Neuronal stem cell (in vitro differentiated cells): ENCODE results near the gene TBC1D16.
A peak's percentile ranks its signal among the peaks of the same experiment; 100 is the strongest.
"Not testable (repeated sequence)": the region's sequence is repeated elsewhere in the genome, so short reads cannot be mapped to it uniquely, and the experiment has no call there.

Experiments used
- DNase-seq: peaks from one replicate; pipeline ENCODE4 v3.0.0-alpha.2; 2013; ENCODE audit warnings: low spot score
- H2AFZ ChIP-seq: one replicate; pipeline ENCODE4 v1.6.1; 2013; ENCODE audit warnings: mild to moderate bottlenecking, low read length, inconsistent platforms
- H2AK5ac ChIP-seq: 2 replicates; pipeline ENCODE4 v1.6.1; 2013; ENCODE audit warnings: low read depth, mild to moderate bottlenecking, inconsistent platforms, low read length, moderate library complexity, mixed read lengths
- H2BK120ac ChIP-seq: 2 replicates; pipeline ENCODE4 v1.6.1; 2013; ENCODE audit warnings: low read depth, mild to moderate bottlenecking, inconsistent platforms, low read length, moderate library complexity, mixed read lengths
- H2BK12ac ChIP-seq: one replicate; pipeline ENCODE4 v1.6.1; 2013; ENCODE audit warnings: low read length, inconsistent platforms
- H2BK15ac ChIP-seq: 2 replicates; pipeline ENCODE4 v1.6.1; 2013; ENCODE audit warnings: mild to moderate bottlenecking, low read length, inconsistent platforms, mixed read lengths
- H2BK5ac ChIP-seq: one replicate; pipeline ENCODE4 v1.6.1; 2013; ENCODE audit warnings: inconsistent platforms, mild to moderate bottlenecking, low read length, moderate library complexity
- H3K14ac ChIP-seq: one replicate; pipeline ENCODE4 v1.6.1; 2013; ENCODE audit warnings: low read length, inconsistent platforms
- H3K18ac ChIP-seq: 2 replicates; pipeline ENCODE4 v1.6.1; 2013; ENCODE audit warnings: low read length, inconsistent platforms
- H3K23ac ChIP-seq: 2 replicates; pipeline ENCODE4 v1.6.1; 2013; ENCODE audit warnings: low read depth, mild to moderate bottlenecking, mixed read lengths, low read length, inconsistent platforms; ENCODE audit not compliant: poor library complexity
- H3K27ac ChIP-seq: replicated peaks from 3 replicates; pipeline ENCODE4 v1.5.1; 2013; ENCODE audit warnings: low read length, inconsistent platforms
- H3K27me3 ChIP-seq, 3 experiments: 2 replicates each; pipeline ENCODE4 v1.6.1; 2013; ENCODE audit warnings: low read length in 3 of 3, mild to moderate bottlenecking in 2 of 3, inconsistent platforms in 1 of 3, low read depth in 1 of 3, mixed read lengths in 1 of 3, moderate library complexity in 1 of 3; ENCODE audit not compliant: control insufficient read depth in 3 of 3, insufficient read depth in 3 of 3
- H3K36me3 ChIP-seq, 2 donors: replicated peaks in 1 of 2; 2 replicates each; pipeline ENCODE4 v1.6.1; 2013; ENCODE audit warnings: low read length in 2 of 2; ENCODE audit not compliant: control insufficient read depth in 2 of 2, insufficient read depth in 2 of 2
- H3K4ac ChIP-seq: 2 replicates; pipeline ENCODE4 v1.6.1; 2013; ENCODE audit warnings: inconsistent platforms, mild to moderate bottlenecking, low read length, moderate library complexity
- H3K4me1 ChIP-seq, 2 donors: 1 replicate in 1 of 2; 2 replicates in 1 of 2; pipeline ENCODE4 v1.6.1; 2013; ENCODE audit warnings: low read length in 2 of 2, low read depth in 1 of 2; ENCODE audit not compliant: control insufficient read depth in 2 of 2, insufficient read depth in 1 of 2
- H3K4me2 ChIP-seq: one replicate; pipeline ENCODE4 v1.6.1; 2013; ENCODE audit warnings: mild to moderate bottlenecking, low read length, inconsistent platforms; ENCODE audit not compliant: insufficient read depth, poor library complexity, severe bottlenecking
- H3K4me3 ChIP-seq, 2 donors: 2 replicates each; pipeline ENCODE4 v1.5.1; 2013; ENCODE audit warnings: low read length in 2 of 2, mild to moderate bottlenecking in 2 of 2, inconsistent platforms in 1 of 2, moderate library complexity in 1 of 2
- H3K79me1 ChIP-seq: one replicate; pipeline ENCODE4 v1.6.1; 2013; ENCODE audit warnings: low read depth, mild to moderate bottlenecking, inconsistent platforms, low read length, moderate library complexity
- H3K9ac ChIP-seq: one replicate; pipeline ENCODE4 v1.6.1; 2013; ENCODE audit warnings: mild to moderate bottlenecking, low read depth, low read length, inconsistent platforms; ENCODE audit not compliant: poor library complexity
- H3K9me3 ChIP-seq, 2 donors: replicated peaks in 1 of 2; 2 replicates each; pipeline versions ENCODE3 to v1.6.1; 2013; ENCODE audit warnings: low read length in 2 of 2, mild to moderate bottlenecking in 2 of 2, inconsistent platforms in 1 of 2, low read depth in 1 of 2, mixed read lengths in 1 of 2, moderate library complexity in 1 of 2; ENCODE audit not compliant: control insufficient read depth in 2 of 2, insufficient read depth in 1 of 2
- H4K8ac ChIP-seq: one replicate; pipeline ENCODE4 v1.6.1; 2013; ENCODE audit warnings: low read depth, mild to moderate bottlenecking, inconsistent platforms, low read length, moderate library complexity
- H4K91ac ChIP-seq: one replicate; pipeline ENCODE4 v1.6.1; 2013; ENCODE audit warnings: low read length, low read depth, mild to moderate bottlenecking, inconsistent platforms; ENCODE audit not compliant: poor library complexity
- WGBS, 2 donors: extraction: QIAGEN DNeasy Blood & Tissue Kit; methylation state at CpG; one replicate each; pipeline ENCODE4 v1.1.7; 2013; ENCODE audit warnings: missing lambda C conversion rate in 2 of 2, mixed read lengths in 1 of 2; ENCODE audit not compliant: insufficient read length in 2 of 2, insufficient replicate concordance in 1 of 2; ENCODE audit errors: extremely low coverage in 2 of 2; 5-methylcytosine and 5-hydroxymethylcytosine counted together

TBC1D16 gene

DNA sequence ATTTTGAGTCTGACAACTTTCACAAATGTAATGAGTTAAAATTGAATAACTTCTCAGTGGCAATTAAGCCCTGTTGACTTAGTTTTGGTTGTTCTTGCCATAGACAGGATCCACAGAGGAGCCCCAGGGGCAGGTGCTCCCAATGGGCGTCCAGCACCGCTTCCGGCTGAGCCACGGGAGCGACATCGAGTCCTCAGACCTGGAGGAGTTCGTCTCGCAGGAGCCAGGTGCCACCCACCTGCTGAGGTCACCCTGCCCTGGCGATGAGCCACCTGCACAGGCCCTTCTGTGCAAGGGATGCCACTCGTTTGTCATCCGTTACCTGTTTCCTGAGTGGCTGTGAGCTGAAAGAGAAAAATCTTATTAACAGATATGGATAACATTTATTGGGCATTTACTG lies 11.5 kb upstream of the TBC1D16 start:
- Histone ChIP-seq H3K4me3 (no peak overlapping the region), H3K14ac (no peak overlapping the region), H3K36me3 (peaks cover 23 to 81% of the 10 kb centered on the region in 2 donors), H2AFZ (no peak overlapping the region), H3K4me1 (no peaks in the 10 kb centered on the region), H3K27me3 (no peaks in the 10 kb centered on the region), H3K4ac (no peak overlapping the region), H3K27ac (no peak overlapping the region), H3K23ac (no peak overlapping the region), H3K4me2 (no peak overlapping the region), H2BK5ac (no peak overlapping the region), H3K9me3 (peaks cover 2 to 7% of the 10 kb centered on the region in 2 donors), H2BK15ac (no peak overlapping the region), H2BK120ac (no peak overlapping the region), H2AK5ac (no peak overlapping the region), H3K18ac (no peak overlapping the region), H2BK12ac (no peak overlapping the region), H4K91ac (no peak overlapping the region), H4K8ac (no peak overlapping the region), H3K79me1 (no peaks in the 10 kb centered on the region), H3K9ac (no peak overlapping the region)
- WGBS, 2 donors = no CpG with 5 or more reads among the region's 11 CpGs
- DNase-seq = no peak

DNA sequence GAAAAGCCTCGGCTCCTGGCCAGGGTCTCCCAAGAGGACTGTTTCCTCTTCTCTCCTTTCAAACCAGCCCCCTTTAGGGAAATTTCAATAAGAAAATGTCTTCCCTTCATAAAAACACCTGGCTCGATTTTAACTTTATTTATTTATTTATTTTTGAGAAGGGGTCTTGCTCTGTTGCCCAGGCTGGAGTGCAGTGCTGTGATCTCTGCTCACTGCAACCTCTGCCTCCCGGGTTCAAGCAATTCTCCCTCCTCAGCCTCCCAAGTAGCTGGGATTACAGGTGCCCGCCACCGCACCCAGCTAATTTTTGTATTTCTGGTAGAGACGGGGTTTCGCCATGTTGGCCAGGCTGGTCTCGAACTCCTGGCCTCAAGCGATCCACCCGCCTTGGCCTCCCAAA lies 11.0 kb upstream of the TBC1D16 start:
- not testable (repeated sequence) for H2BK12ac ChIP-seq, H2BK120ac ChIP-seq, H2AFZ ChIP-seq, H4K8ac ChIP-seq, H3K4ac ChIP-seq, H3K23ac ChIP-seq, H3K27me3 ChIP-seq, H3K4me3 ChIP-seq, H3K27ac ChIP-seq, DNase-seq, H2AK5ac ChIP-seq, H3K18ac ChIP-seq, H3K4me2 ChIP-seq, H2BK15ac ChIP-seq, H4K91ac ChIP-seq, H3K9ac ChIP-seq, H3K14ac ChIP-seq, H3K4me1 ChIP-seq, H3K79me1 ChIP-seq, H2BK5ac ChIP-seq
- Histone ChIP-seq H3K36me3 (peaks cover 23 to 81% of the 10 kb centered on the region in 2 donors), H3K9me3 (peaks cover 2 to 10% of the 10 kb centered on the region in 2 donors)
- no CpG with 5 or more reads among the region's 10 CpGs for WGBS, 2 donors

DNA sequence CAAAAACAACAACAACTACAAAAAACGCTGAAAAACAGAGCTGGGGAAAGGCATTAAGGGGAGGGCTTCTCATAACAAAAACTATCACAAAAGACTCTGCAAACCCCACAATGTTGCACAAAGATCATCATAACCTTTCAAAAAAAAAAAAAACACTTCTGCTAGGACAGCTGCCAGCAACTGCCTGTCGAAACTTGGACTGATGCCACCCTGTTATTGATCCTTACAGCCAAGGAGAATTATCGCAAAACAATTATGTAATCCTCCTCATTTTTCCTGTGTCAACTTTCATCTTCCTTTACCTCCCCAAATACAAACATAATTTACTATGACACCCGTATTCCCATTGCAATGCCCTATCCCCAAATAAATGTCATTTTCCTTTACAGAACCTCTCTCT lies 10.0 kb upstream of the TBC1D16 start:
- H3K79me1 ChIP-seq = no peaks in the 10 kb centered on the region
- no peak overlapping the region for H2BK5ac ChIP-seq
- H3K18ac ChIP-seq = no peak overlapping the region
- H2AK5ac ChIP-seq = no peak overlapping the region
- H2AFZ ChIP-seq = no peak overlapping the region
- H3K36me3 ChIP-seq = peaks cover 21 to 84% of the 10 kb centered on the region in 2 donors
- no peak overlapping the region for H3K14ac ChIP-seq
- no peaks in the 10 kb centered on the region for H3K4me1 ChIP-seq
- no peak overlapping the region for H4K91ac ChIP-seq
- H2BK120ac ChIP-seq = no peak overlapping the region
- H3K4ac ChIP-seq = no peak overlapping the region
- H3K4me2 ChIP-seq = no peak overlapping the region
- no peaks in the 10 kb centered on the region for H3K27me3 ChIP-seq
- no peak for DNase-seq
- no peak overlapping the region for H3K27ac ChIP-seq
- H3K9ac ChIP-seq = no peak overlapping the region
- no peak overlapping the region for H2BK12ac ChIP-seq
- no peak overlapping the region for H3K4me3 ChIP-seq
- no peak overlapping the region for H4K8ac ChIP-seq
- 92% methylated on average over 1 of the region's 4 CpGs; no CpG with 5 or more reads in 1 of the 2 donors for WGBS, 2 donors
- H2BK15ac ChIP-seq = no peak overlapping the region
- no peak overlapping the region for H3K23ac ChIP-seq
- peaks cover 4 to 15% of the 10 kb centered on the region in 2 donors for H3K9me3 ChIP-seq

DNA sequence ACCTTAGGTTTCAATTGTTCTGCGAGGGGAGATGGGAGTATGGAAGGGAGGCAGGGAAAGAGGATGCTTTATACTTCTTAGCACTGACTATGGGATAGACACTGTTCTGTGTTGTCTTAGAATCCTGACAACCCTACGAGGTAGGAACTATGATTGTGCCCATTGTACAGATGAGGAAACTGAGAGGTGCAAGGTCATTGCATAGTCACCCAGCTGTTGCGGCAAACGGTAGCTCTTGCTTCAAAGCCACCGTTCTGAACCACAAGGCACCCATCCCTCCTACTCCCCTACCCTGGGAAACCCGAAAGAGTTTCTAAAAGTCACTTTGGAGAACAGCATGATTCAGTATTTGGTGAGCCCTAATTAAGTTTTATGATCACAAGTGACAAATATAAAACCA lies 8.3 kb upstream of the TBC1D16 start:
- H3K9me3 ChIP-seq = peaks cover 4 to 17% of the 10 kb centered on the region in 2 donors
- no peak overlapping the region for H2BK5ac ChIP-seq
- no CpG with 5 or more reads among the region's 6 CpGs for WGBS, 2 donors
- H3K9ac ChIP-seq = peak overlapping the region; percentile 17
- no peak overlapping the region for H2BK120ac ChIP-seq
- H3K4ac ChIP-seq = no peak overlapping the region
- H4K8ac ChIP-seq = no peak overlapping the region
- H3K4me2 ChIP-seq = no peak overlapping the region
- no peak overlapping the region for H3K18ac ChIP-seq
- H3K14ac ChIP-seq = no peak overlapping the region
- H4K91ac ChIP-seq = no peak overlapping the region
- H3K27me3 ChIP-seq = no peaks in the 10 kb centered on the region
- no peak overlapping the region for H3K23ac ChIP-seq
- H3K36me3 ChIP-seq = peaks cover 21 to 83% of the 10 kb centered on the region in 2 donors
- H3K4me3 ChIP-seq = no peak overlapping the region
- H2AK5ac ChIP-seq = no peak overlapping the region
- no peak for DNase-seq
- no peak overlapping the region for H2BK15ac ChIP-seq
- no peaks in the 10 kb centered on the region for H3K79me1 ChIP-seq
- no peak overlapping the region for H3K27ac ChIP-seq
- no peaks in the 10 kb centered on the region for H3K4me1 ChIP-seq
- no peak overlapping the region for H2BK12ac ChIP-seq
- H2AFZ ChIP-seq = no peak overlapping the region
